Right lung (tissue), 5 donors: ENCODE measurements around the gene TARM1. TPM values are rescaled to one million over a fixed set of nuclear protein-coding genes. Genes with fewer than 3 reads are reported as not detected.
"Not testable (repeated sequence)": the region's sequence is repeated elsewhere in the genome, so short reads cannot be mapped to it uniquely, and the experiment has no call there.

Source experiments
- DNase-seq, 2 donors: peaks; one replicate each; pipeline ENCODE4 v3.0.0-alpha.2; 2013
- polyA plus RNA-seq, 5 donors: library from polyadenylated mRNA; unstranded; fragments of 120-200 nt; gene quantifications; one replicate each; pipeline versions ENCODE4 v1.2.1 to v1.2.3, GENCODE V29; 2013; ENCODE audit warnings: inconsistent platforms in 1 of 5, low replicate concordance in 1 of 5; ENCODE audit not compliant: insufficient read length in 5 of 5, insufficient read depth in 1 of 5

Gene TARM1
- polyA plus RNA-seq, 5 donors, result 0.15 to 0.27 (median 0.18) TPM; not detected in 1

DNA sequence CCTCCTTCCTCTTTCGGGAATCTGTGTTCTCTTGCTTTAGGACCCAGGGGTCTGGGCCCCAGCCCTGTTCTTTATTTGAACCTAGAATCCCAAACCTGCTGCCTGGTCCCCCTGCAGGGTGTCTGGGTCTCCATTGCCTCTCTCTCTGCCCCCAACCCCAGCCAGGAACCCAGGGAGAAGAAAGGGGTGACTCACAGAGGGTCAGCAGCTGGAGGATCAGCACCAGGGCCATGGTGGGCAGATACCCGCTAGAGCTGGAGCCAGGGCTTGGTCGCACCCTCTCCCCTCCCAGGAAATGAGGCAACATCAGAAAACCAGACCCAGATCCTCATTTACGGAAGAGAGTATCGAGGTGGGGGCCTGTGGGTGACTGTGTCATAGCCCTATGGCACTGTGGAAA lies 19.4 kb upstream of the TARM1 start, which contains the start of gene OSCAR:
OSCAR (minus strand) TSS at position 243 of the 400 bp plus-strand sequence; CDS start at position 232, 11 bp downstream.
- DNase-seq, result no peak

GRCh38 chr19:54099903-54100255 lies 18.7 kb upstream of the TARM1 start:
- DNase-seq, result not testable (repeated sequence)

- no peak for DNase-seq
These were observed 18.2 kb upstream of the TARM1 start for GRCh38 chr19:54099190-54099902.

- no peak for DNase-seq
These were observed 15.5 kb upstream of the TARM1 start for GRCh38 chr19:54096617-54097106.

DNA sequence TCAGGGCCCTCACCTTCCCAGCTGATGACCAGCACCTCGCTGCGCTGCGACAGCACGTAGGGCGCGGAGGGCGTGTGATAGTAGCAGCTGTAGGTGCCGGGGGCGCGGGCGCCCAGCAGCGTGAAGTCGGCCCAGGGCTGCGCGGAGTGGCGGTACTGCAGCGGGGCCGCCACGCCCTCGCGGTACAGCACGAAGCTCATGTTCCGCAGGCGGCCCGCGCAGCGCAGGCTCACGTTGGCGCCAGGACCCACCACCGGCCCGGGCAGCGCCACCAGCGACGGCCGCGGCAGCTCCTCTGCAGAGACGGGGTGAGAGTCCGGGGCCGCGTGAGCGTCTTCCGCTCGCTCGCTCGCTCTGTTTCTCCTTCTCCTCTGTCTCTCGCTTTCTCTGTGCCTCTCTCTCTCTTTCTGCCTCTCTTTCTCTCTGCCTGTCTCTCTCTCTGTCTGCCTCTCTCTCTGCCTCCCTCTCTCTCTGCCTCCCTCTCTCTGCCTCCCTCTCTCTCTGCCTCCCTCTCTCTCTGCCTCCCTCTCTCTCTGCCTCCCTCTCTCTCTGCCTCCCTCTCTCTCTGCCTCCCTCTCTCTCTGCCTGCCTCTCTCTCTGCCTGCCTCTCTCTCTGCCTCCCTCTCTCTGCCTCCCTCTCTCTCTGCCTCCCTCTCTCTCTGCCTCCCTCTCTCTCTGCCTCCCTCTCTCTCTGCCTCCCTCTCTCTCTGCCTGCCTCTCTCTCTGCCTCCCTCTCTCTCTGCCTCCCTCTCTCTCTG lies 14.9 kb upstream of the TARM1 start:
- DNase-seq, result not testable (repeated sequence)

DNA sequence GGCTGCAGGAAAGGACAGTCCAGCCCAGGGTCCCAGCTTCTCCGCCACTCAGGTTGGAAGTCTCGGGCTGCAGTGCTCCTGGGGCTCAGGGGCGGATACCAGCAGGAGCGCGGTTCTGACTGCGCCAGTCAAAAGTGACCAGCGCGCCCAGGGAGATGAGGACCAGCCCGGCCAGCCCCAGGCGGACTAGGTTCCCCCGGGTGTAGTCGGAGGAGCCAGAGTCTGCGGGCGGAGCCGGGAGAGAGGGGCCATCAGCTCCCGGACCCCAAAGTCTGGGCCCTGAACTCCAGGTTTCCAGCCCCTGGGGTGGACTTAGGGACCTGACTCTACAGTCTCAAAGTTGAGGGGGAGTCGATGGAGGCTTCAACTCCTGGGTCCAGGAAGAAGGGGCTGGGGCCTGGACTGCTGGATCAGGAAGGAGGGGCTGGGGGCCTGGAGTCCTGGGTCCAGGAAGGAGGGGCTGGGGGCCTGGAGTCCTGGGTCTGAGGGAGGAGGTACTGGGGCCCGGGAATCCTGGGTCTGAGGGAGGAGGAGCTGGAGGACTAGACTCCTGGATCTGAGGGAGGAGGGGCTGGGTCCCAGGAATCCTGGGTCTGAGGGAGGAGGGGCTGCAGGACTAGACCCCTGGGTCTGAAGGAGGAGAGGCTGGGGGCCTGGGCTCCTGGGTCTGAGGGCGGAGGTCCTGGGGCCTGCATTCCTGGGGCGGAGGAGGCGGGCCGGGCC lies 14.1 kb upstream of the TARM1 start:
- DNase-seq, result no peak

GRCh38 chr19:54094426-54095000 lies 13.3 kb upstream of the TARM1 start:
- no peak for DNase-seq

GRCh38 chr19:54084410-54084809 lies 3.2 kb upstream of the TARM1 start:
- no peak for DNase-seq

DNA sequence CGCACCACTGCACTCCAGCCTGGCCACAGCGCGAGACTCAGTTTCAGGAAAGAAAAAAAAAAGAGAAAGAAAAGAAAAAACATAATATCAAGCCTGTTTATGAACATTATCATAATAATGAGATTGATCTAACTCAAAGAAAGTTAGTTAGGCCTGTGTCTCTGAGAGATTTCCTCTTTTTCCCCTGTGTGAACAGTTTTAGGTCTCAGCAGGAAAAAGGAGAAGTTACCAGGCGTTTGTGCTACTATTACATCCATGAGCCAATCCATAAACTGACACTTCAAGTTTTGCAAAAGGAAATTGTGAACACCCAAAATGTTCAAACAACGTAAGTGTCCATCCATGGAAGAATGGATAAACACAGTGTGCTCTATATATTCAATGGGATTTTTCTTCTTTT lies 3.8 kb downstream of the TARM1 start:
- DNase-seq, result no peak

DNA sequence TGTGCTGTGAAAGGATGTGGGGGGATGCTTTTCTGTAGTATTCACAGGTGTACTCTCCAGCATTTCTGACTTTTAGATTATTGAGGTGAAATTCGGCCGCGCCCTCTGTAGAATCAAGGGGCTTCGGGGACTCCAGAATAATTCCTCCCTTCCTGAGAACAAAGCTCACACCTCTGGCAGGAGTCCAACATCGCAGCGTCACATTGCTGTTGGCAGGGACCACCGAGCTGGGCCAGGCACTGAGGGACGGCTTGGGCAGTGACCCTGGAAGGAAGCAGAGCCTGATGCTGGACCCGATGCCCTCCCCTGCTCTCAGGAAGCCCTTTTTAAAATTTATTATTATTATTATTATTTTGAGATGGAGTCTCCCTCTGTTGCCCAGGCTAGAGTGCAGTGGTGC lies 6.3 kb downstream of the TARM1 start:
- no peak for DNase-seq

GRCh38 chr19:54073829-54074228 lies 7.3 kb downstream of the TARM1 start:
- DNase-seq, result no peak

- DNase-seq, result no peak
These were observed 11.7 kb downstream of the TARM1 start for GRCh38 chr19:54069470-54069869.

DNA sequence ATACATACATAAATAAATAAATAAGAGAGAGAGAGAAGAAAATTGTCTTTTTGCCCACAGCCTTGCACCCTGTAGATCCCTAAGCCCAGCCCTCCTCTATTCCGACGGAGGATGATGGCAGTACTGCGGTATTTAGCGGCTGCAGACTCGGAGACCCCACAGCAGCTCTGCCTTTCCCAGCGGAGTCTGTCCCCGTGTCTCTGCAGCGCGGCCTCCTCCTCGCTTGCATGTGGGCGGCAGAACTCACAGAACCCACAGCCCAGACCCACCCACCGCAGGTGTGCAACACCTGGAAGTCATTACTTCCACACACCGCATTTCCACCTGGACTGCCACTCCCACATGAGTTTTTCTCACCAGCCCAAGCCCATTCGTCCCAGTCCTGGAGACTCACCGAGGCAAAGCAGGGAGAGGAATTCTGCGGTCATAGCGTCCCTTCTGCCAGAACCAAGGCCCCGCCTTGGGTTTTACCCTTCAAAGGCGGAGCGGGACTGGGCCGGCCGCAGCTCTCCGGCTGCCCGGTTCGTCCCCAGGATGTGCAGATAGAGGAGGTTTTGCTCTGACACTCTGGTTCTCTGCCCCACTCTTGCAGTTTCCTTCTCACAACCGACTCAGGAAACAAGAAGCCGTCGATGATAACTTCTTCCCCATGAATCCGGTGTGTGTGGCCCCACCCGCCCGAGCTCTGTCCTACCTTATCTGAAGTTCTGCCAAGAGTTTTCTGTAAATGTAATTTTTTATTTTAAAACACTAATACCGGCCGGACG lies 17.6 kb downstream of the TARM1 start, which contains the start of gene VSTM1:
VSTM1 (minus strand) TSS at position 548 of the 767 bp plus-strand sequence; CDS start at position 428, 120 bp downstream.
- no peak for DNase-seq

GRCh38 chr19:54062643-54063042 lies 18.5 kb downstream of the TARM1 start:
- DNase-seq, result no peak

DNA sequence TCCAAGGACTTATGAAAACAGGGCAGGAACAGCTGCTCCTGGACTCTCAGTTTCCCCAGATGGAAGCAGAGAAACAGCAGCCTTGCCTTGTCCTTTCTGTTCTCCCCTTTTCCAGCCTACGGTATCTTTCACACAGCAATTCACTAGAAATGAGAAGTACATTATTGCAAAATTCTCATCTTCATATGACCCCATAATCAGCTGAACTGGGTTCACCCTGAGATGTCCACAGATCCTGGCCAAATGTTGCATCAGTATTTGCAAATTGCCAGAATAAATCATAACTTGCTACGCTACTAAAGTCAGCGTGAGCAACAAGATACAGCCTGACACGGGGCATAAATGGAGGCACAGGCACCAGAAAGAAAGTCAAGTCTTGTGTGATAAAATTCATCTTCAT lies 33.5 kb downstream of the TARM1 start:
- no peak for DNase-seq

GRCh38 chr19:54045771-54046170 lies 35.4 kb downstream of the TARM1 start:
- no peak for DNase-seq

GRCh38 chr19:54042989-54043388 lies 38.2 kb downstream of the TARM1 start:
- no peak for DNase-seq

DNA sequence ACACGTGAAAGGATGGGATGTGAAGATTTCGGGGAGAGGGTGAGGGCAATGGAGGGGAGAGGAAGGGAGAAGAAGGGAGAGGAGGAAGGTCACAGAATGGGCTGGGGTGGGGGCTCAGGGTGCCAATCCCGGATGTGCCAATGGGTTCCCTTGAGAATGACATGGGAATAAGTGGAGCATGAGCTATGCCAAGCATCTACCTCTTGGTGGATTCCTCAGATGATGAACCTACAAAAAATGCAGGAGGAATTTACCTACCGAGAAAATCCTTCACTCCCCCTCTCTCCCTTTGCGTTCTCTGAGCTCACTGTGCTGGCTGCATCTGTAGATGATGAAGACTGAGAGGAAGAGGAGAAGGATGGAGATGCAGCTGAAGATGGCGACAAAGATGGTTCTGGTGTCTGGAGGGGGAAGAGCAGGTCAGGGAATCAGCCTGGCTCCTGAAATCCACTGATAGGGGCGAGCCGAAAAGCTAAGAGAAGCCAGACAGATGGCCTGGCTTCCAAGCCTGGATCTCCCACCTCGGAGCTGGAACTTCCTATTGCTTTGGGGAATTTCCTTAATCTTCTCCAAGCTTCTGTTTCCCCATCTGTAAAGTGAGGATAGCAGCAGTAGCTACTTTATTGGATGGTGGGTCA lies 39.1 kb downstream of the TARM1 start:
- DNase-seq, result no peak

DNA sequence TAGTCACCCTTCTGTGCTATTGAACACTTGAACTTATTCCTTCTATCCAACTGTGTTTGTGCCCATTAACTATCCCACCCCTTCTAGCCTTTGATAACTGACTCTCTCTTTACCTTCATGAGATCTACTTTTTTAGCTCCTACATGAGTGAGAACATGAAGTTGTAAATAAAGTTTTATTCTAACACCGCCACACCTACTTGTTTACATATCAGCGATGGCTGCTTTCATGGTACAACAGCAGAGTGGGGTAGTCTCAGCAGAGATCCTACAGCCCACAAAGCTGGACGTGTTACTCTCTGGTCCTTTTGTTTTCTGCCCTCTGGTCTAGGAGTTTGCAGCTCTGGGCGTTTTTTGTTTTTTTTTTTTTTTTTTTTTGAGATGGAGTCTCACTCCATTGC lies 41.2 kb downstream of the TARM1 start:
- DNase-seq, result no peak

DNA sequence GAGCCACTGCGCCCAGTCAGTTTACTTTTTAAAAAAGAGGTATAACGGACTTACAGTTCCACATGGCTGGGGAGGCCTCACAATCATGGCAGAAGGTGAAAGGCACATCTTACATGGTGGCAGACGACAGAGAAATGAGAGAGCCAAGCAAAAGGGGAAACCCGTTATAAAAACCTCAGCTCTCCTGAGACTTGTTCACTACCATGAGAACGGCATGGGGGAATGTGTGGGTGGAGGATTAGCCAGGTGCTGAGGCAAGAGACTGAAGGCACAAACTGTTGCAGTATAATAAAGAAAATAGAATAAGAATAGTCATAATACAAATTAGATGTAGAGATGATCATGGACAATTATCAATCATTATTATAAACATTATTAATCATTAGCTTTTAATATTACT lies 44.6 kb downstream of the TARM1 start:
- DNase-seq, result not testable (repeated sequence)
